Fibroblast of lung (primary cell): ENCODE data around the gene INCA1.

Experiments
- CTCF ChIP-seq, 2 donors: IDR thresholded peaks in 1 of 2; conservative IDR thresholded peaks in 1 of 2; 1 replicate in 1 of 2; 2 replicates in 1 of 2; pipeline ENCODE4 v1.5.1; 2011 to 2012; ENCODE audit warnings: low read length in 2 of 2, control low read depth in 1 of 2, inconsistent platforms in 1 of 2, low read depth in 1 of 2, mild to moderate bottlenecking in 1 of 2
- EZH2 ChIP-seq: IDR thresholded peaks from 2 replicates; pipeline ENCODE4 v1.5.1; 2012; ENCODE audit warnings: low read length, control low read depth, mild to moderate bottlenecking; ENCODE audit errors: missing control alignments

- TF ChIP-seq CTCF (conservative IDR thresholded peaks at IDR 0.05 in 1 of 2, IDR thresholded peaks at IDR 0.05 in 1 of 2; ENCODE audit: low read depth in 1 of 2, low read length in 2 of 2) (no peak), EZH2 (no peak)
Measured at GRCh38 chr17:4938688-4939545, 58.4 kb downstream of the INCA1 start.
